ENCODE data around the gene PCNX4.

PCNX4 gene

DNA sequence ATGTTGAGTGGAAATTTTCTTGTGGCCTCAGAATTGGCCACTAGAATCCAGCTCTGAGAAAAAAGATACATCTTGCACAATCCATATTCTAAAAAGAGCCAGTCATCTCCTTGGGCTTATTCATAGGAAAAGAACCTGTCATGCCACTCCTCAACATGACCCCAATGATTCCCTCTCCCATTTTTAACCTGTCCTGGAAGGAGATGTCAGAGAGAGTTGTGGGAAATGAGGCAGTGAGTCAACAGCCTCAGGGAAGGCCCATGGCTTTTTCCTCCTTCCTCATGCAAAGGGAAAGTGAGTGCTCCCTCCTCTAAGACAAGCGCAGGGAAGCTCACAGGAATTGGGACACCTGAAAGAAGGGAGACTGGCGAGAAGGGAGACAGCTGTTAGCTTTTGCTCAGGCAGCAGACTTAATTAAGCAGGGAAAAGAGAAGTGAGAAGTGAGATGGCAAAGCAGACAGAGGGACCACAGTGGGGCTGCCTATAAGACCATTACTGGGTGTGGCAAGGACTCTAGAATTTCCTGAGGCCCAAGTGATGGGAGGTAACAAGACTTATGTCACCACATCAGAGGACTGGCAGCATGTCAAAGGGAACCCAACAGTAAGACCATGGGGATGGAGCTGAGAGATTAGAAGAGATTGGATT, 83.7 kb downstream of the PCNX4 start:
- DNase-seq, result no peak

DNA sequence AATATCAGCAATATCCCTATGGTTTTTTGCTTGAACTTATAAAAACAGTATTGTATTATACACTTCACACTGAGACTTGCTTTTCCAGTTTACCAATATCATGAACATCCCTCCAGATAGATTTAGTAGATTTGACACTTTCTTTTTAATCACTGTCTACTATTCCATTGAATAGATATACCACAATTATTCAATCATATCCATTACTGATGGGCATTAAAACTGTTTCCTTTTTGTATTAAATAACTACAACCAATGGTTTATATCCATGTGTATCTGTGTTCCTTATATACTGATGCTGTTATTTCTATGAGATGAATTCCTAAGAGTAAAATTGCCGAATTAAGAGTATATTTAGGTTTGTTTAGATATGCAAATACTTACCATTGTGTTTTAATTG, 86.4 kb downstream of the PCNX4 start:
- DNase-seq, result no peak

DNA sequence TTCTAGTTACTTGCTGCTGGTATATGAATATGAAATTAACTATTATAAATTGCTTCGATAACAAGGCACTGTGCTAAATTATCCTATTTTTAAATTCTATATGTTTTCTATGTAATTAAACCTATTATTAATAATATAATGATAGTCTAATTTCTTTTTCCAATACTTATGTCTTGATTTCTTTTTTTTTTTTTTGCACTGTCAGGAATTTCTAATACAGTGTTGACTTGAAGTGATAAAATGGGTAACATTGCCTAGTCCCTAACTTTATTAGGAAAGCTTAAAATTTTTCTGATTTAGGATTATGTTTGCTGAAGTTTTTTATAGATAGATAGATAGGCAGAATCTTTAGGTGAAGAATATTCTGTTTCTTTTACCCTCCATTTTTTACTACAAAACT, 87.1 kb downstream of the PCNX4 start:
- DNase-seq, result no peak

DNA sequence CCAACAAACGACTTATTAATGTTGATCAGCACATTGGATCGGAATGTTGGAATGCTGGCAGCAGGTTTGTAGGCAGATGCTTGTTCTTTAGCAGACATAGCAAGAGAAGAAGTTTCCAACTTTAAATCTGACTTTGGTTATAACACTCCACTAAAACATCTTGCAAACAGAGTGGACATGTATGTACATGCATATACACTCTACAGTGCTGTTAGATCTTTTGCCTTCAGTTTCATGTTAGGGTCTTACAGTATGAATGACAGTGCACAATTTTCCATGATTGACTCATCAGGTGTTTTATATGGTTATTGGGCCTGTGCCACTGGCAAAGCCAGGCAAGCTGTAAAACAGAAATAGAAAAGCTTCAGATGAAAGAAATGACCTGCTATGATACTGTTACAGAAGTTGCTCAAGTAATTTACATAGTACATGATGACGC, 87.7 kb downstream of the PCNX4 start:
- DNase-seq, result no peak

DNA sequence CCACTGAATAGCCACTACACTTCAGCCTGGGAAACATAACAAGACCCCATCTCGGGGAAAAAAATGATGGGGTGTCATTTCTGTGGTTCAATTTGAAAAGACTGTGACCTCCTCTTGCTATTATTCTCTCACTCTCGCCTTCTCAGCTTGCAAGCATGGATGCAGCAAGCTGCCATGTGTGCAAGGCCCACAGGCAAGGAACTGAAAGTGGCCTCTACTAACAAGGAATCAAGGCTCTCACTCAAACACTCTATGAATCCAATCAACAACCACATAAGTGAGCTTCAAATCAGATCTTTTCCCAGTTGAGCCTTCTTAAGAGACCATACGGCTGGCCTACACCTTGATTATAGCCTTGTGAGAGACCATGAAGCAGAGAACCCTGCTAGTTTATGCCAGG, 91.4 kb downstream of the PCNX4 start:
- no peak for DNase-seq

DNA sequence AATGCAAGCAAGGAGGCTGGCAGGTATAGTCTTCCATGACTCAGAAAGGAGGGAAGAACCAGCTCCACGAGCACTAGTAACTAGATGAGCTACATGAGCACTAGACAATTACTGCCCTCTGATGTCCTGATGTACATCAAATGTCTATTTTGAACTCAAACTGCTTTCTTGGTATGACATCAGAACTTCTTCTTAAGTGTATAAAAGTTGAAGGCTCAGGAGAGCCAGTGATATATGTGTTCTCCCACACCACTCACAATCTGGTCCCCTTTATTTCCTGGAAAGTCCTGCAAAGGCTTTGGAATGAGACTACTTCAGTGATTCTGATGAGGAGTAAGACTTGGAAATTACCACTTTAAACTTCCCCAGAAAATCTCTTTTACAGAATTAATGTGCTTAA, 92.0 kb downstream of the PCNX4 start:
- peak; percentile 8 for DNase-seq

DNA sequence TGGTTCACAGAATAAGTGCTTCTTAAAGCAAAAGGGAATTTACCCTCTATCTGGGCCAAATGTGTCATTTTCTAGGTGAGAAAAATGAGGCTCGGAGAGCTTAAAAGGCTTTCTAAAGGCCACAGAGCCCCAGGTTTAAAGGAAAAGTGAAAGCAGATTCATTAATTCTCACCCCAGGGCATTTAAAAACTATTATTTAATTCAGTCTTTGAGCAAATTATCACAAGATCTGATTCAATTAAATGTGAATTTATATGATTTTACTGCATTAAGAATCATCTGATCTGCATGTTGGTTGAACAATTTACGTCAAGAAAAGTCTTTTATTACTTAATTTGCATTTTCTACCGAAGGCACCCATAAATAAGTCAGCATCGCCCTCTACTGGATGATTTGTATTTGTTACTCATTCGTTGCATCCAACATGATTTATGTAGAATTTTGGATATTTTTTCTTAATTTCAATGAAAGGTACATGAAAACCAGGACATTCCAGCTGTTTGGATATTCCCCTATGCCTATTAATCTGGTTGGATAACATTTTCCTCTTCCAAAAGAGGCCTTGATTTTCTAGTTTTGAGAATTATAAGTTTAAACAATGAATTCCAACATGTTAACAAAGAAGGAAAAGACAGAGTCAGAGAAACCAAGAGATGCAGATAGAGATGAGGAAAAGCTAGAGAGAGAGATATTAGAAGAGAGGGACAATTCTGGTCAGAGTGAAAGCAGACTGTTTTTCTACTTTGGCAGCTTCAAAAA, 92.6 kb downstream of the PCNX4 start:
- DNase-seq, result peak; percentile 71

DNA sequence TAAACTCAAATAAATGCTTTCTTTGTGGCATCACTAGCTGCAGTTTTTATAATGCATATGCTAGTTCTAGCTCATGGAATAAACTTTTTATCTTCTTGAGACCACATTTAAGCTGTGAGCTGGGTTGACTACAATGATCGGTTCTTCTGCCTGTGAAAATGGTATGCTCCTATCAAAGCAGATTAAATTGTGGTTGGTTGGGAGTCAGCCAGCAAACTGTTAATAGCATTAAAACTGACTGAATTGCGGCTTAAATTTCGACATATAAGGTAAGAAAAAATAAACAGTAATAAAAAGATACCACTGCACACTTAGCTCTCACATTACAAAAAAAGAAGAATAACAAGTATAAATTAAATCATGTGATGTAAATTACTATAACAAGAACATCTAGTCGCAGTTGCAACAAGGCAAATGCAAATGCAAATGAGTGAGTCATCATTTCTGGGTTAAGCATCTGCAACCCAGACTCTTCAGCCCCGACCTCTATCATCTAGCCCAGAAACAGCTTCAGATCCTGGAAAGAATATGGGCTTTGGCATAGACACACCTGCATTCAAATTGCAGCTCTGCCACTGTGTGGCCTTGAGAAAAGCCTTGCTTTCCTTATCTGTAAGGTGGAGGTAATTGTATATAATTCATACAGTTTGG, 93.3 kb downstream of the PCNX4 start:
- no peak for DNase-seq

DNA sequence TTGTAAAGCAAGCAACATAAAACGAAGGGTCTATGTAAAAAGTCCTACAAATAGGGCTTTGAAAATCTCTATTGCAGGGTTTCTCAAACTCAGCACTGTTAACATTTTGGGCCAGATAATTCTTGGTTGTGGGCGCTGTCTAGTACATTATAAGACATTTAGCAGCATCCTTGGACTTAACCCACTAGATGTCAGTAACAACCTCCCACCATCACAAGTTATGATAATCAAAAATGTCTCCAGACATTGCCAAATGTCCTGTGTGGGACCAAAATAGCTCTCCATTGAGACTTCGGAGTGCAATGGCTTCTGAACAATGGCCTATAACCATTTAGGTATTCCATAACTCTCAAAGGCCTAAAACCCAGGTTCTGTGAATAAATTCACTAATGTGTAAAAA, 96.4 kb downstream of the PCNX4 start:
- DNase-seq, result no peak

DNA sequence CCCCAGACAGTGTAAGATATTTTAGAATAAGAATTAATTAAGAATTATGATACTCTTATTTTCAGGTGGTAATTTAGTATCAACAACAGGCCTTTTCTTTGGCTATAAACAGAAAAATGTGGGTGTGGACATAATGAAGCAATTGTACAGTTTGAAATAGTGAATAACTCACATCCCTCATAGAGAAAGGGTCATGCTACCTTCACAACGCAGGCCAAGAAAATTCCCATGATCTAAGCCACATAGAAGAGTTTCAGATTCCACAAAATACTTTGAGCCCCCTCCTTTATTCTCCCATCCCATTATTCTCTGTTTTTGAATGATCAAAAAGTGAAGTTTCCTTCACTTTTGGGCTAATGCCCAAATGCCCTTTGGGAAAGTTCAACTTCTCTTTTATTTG, 97.0 kb downstream of the PCNX4 start:
- DNase-seq, result no peak

DNA sequence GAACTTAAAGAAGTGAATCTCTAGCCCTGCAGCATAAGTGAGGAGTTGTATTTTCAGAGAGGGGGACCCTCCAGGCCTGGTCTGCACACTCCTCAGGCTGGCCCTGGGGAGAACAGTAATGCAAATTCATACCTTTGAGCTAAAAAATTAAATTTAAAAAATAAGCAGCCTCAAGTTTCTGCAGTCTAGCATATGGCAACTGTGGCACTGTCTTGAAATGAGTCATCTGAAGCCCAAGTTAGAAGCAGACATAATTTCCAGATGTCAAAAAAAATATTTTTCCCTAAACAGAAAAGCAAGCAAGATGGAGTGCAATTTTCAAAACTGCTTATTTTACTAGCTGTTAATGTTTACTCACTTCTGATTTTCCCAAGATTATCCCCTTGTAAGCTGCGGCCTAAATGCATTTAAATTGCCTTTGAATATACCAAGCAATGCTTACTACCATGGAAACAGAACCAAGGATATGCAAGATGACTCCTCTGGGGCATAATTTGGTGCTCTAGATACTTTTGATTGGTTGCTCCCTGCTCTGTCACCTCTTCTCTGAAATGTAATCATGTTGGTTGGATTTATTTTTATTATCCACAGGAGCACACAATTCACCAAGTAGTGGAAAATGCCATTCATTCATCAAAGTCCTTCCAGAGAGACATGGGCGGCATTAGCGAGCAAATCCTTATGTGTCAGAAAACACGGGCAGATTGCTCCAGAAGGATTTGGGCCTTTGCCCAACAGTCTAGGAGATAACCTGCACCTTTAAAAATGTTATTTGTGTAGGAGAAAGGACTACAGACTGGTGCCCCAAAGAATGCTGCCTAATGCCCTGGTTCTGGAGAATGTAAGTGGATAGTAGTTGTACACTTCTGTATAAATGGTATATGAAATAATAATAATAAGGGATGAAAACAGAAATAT, 98.5 kb downstream of the PCNX4 start:
- DNase-seq, result peak; percentile 9

DNA sequence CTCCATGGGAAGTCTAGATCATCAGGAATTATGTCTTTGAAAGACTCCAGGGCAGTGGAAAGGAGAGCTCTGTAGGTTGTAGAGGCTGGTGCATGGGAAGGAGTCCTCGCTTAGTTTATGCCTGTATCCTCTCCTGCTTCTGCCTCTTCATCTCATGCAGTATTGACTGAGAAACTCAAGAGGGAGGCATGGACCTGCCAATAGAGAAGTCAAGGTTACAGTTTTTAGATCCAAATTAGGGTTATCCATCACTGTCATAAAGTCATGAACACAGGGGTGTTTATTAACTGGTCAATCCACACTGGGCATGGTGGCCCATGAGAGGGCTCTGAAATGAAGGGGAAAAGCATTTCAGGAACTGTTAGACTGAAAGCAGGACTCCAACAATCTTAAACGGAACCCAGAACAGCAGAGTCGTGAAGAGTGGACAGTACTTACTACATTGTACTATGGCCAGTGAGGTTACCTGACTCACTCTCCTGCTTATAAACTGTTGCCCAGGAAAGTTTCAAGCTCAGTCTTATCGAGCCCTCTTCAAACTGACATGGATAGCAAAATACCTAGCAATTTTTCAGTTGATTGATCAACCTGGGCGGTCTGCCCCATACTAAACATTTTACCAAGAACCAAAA, 103.6 kb downstream of the PCNX4 start:
- DNase-seq, result no peak

DNA sequence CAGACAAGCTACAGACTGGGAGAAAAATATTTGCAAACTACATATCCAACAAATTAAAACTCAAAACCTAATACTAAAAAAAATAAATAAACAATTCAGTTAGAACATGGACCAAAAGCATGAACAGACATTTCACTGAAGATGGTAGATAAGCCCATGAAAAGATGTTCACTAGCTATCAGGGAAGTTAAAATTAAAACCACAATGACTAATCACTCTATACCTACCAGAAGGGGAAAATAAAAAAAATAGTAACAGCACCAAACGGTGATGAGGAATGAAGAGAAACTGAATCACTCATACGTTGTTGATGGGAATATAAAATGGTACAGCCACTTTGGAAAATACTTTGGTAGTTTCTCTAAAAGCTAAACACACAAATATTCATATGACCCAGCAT, 104.6 kb downstream of the PCNX4 start:
- no peak for DNase-seq

DNA sequence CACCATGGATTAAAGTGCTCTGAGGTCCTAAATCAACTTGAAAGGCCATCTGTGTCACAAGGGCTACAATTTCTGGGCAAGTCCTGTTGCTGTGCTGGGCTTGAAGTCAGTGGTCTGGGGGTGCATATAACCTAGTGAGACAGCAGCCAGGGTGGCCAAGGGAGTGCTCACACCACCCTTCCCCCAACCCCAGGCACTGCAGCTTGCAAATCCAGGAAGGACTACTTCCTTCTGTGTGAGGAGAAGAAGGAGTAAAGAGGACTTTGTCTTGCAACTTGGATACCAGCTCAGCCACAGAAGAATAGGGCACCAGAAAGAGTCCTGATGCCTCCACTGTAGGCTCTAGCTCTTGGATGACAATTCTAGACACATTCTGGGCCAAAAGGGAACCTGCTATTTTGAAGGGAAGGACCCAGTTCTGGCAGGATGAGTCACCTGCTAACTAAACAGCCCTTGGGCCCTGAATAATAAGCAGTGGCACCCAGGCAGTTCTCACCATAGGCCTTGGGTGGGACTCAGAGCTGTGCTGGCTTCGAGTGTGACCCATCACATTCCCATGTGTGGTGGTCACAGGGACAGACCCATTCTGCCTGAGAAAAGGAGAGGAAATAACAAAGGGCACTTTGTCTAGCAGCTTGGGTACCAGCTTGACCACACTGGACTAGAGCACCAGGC, 106.0 kb downstream of the PCNX4 start:
- DNase-seq, result no peak

DNA sequence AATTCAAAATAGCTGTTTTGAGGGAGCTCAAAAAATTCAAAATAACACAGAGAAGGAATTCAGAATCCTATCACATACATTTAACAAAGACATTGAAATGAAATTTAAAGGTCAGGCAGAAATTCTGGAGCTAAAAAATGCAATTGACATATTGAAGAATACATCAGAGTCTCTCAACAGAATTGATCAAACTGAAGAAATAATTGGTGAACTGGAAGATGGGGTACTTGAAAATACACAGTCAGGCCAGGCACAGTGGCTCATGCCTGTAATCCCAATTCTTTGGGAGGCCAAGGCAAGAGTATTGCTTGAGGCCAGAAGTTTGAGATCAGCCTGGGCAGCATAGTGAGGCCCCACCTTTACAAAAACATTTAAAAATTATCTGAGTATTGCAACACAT, 107.6 kb downstream of the PCNX4 start:
- no peak for DNase-seq

DNA sequence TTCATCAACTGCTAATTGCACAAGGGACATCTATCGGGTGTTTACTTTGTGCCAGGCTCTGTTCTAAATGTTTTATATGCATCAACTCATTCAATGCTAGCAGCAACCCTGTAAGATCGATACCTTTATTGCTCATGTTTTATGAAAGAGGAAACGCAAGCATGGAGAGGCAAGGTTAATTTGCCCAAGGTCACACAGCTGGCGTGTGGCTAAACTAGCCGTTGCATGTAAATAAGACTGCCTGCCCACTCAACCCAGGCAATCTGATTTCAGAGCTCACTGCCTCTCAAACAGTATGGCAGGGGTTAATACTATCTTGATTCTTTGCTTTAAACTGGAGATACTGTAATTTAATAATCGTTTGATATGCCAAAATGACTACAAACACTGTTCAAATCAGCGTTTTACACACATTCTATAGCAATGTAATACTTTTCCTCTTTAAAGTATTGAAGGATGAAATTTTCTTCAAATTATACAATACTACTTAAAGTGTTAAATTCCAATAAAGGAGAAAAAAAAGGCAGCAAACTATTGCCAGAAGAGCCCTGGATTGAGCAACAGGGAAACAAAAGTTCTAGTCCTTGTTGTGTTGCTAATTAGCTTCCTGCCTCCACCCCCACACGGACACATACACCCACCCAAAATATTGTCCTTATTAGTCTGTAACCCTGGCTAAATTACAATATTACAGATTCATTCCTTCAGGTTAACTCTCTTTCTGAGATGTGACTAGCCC, 112.5 kb downstream of the PCNX4 start:
- DNase-seq, result no peak

DNA sequence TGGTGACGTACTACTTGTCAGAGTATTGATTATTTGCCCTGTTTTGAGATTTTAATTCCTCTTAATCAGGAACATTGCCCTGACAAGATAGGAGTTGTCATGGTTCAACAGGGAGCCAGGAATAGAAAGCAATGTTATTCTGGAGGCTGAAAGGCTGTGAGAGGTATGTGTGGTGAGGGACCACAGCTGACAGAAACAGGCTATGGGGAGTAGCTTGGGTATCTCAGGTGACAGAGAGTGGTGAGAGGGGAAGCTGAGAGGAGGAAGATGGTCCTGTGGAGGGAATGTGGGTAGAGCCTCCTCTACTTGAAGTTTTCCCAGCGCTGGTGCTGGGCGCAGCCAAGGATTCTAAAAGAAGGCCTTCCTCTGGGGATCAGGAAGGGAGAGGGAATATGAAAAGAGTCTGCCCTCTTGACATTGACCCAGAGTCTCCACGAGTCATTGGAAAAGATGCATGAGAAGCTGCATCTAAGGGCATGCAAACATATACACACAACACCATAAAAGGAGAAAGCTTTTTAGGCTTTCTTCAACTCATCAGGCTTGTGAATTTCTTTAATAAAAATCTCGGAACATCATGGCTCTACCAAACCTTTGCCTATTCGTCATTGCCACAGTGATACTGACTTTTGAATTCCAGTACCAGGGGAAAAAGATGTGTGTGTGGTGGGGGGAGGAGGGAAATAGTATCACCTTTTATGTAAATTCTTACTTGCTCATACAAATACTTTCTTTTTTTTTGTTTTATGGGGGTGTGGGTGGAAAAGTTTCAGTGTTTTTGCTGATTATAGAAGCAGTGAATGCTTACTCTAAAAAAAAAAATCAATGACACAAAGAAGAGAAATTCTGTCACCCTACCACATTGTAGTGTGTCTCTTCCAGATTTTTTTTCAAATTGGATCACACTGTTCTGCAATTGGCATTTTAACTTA, 113.4 kb downstream of the PCNX4 start:
- DNase-seq, result no peak

DNA sequence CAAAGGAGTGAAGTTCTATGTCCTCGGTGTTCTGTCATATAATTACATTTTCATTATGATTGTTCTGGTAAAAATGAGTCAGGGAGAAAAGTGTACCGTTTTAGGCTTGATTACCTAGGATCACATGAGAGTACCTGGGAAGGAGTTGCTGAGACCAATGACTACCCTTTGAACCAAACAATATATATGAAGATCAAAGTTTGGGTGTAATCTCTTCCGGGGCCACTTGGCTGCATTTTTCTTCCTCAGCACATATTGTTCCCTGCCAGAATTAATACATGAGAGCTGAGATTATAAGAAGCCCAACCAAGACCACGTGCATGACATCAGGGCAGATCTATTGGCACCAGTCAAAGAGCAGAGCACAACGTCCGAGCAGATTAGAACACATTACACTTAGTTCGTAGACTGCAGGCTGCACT, 114.5 kb downstream of the PCNX4 start:
- peak; percentile 11 for DNase-seq

DNA sequence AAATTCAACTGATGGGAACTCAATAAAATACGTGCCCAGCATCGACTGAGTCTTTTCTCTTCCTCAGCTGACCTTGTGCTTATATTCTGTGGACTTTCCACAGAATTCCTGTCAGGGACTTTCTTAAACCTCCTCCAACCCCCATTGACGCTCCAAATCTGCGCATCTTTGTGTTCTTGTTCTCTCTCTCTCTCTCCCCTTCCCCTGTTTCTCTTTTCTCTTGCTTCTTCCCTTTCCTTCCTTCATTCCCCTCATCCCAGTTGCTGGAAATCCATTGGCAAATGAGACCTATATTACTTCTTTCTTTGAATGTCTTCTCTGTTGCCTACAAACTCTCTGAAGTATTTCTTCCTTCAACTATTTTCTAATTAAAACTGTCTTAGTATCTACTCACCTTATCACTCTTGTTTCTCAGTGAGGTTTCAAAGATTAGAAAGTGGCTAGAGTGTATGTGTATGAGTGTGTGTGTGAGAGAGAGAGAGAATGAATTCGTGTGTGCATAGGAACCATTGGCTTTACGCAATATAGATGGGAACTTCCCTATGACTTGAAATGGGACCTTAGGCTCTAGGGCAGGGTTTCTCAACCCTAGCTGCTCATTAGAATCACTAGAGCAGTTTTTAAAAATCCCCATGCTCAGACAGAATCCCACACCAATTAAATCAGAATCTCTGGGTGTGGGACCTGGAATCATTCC, 115.3 kb downstream of the PCNX4 start:
- no peak for DNase-seq

Data from activated CD4-positive, alpha-beta T cell treated with anti-CD3 and anti-CD28 coated beads, Interleukin-2, Interleukin-6, amounts not matched to agents 100 ng/mL and 50 ng/mL, durations not matched to agents 16 hours and 8 hours (primary cell).